GM12872 (cell line): ENCODE data around the gene TCOF1.

Experiments used
- TF ChIP-seq, protein P1 (sequence below): IDR thresholded peaks from 3 replicates; pipeline ENCODE4 v1.5.1; 2011; ENCODE audit warnings: low read depth, mild to moderate bottlenecking, low read length, moderate library complexity; ENCODE audit not compliant: insufficient read depth

Gene TCOF1

GRCh38 chr5:150353032-150353675 is 4.3 kb upstream of the TCOF1 start:
- TF ChIP-seq, protein P1, sequence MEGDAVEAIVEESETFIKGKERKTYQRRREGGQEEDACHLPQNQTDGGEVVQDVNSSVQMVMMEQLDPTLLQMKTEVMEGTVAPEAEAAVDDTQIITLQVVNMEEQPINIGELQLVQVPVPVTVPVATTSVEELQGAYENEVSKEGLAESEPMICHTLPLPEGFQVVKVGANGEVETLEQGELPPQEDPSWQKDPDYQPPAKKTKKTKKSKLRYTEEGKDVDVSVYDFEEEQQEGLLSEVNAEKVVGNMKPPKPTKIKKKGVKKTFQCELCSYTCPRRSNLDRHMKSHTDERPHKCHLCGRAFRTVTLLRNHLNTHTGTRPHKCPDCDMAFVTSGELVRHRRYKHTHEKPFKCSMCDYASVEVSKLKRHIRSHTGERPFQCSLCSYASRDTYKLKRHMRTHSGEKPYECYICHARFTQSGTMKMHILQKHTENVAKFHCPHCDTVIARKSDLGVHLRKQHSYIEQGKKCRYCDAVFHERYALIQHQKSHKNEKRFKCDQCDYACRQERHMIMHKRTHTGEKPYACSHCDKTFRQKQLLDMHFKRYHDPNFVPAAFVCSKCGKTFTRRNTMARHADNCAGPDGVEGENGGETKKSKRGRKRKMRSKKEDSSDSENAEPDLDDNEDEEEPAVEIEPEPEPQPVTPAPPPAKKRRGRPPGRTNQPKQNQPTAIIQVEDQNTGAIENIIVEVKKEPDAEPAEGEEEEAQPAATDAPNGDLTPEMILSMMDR = no peak

- TF ChIP-seq, protein P1 = no peak
Measured at GRCh38 chr5:150355791-150356190, 1.7 kb upstream of the TCOF1 start.

GRCh38 chr5:150356575-150357294 is 762 bp upstream of the TCOF1 start:
- TF ChIP-seq, protein P1 = no peak

DNA sequence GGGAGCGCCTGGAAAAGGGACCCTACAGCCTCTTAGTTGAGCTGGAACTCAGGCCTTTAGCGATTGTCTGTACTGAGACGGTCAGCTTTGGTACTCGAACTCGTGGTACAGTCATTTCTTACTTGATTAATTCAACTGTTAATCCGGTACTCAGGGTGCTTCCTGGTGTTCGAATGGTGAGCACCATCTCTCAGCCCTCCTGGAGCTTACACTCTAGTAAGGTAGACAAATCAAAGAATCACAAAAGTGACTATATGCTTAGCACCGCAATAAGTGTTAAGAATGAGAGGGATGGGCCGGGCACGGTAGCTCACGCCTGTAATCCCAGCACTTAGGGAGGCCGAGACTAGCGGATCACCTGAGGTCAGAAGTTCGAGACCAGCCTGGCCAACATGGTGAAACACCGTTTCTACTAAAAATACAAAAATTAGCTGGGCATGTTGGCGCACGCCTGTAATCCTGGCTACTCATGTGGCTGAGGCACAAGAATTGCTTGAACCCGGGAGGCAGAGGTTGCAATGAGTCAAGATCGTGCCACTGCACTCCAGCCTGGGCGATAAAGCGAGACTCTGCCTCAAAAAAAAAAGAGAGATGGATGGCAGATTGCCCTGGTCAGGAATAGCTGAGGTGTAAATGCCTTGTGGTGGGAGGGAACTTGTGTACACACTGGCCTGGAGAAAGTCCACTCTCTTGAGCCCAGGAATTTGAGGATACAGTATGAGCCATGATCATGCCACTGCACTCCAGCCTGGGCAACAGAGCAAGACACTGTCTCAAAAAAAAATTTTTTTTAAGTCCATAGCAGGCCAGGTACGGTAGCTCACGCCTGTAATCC is 981 bp downstream of the TCOF1 start:
- TF ChIP-seq, protein P1 = no peak

DNA sequence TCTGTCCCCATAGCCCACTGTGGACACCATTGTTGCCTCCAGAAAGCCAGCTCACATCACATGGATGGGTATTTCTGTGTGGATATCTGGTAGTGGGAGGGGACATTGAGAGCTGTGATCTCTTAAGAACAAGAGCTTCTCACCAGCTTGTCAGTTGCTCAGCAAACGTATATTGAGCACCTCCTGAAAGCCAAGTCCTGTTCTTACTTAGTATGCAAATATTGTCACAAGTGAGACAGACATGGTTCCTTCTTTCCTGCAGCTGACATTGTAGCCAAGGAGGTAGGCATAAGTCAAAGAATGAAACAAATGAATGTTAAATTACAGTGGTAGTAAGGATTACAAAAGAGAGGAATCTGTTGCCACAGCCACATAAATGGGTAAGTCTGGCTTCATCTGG is 3.8 kb downstream of the TCOF1 start:
- TF ChIP-seq, protein P1 = no peak

DNA sequence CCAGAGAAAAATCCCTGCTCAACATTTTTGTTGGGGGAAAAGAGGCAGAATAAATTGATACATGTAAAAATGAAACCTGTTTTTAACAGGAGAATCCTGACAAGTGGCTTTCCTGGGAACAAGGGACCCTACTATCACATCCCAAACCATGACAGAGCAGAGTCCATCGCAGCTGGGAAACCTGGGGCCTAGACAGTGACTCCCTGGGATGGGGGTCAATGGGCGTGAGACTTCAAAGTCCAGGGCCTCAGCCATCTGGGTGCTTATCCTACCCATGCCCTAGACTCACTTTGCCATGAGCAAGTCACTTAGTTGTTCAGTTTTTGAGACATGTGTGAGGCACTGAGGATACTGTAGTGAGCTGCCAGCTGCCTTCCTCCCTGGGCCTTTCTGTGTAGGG is 5.7 kb downstream of the TCOF1 start:
- TF ChIP-seq, protein P1 = no peak

DNA sequence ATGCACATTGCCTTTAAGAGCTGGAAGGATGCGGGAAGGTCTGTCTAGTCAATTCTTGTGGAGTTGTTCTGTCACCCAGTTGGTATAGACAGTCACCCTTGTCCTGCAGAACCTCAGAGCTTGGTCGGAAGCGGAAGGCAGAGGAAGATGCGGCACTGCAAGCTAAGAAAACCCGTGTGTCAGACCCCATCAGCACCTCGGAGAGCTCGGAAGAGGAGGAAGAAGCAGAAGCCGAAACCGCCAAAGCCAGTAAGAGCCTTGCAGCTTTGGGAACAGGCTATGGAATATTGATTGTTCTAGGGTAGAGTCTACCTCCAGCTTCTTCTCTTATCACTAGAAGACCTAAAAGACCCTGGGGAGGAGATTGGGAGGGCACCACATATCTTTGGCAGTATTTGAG is 6.5 kb downstream of the TCOF1 start:
- TF ChIP-seq, protein P1 = no peak
